Activated CD8-positive, alpha-beta T cell treated with anti-CD3 and anti-CD28 coated beads for 36 hours (primary cell): Measurements from ENCODE around the gene SPO11. TPM values are rescaled to one million over a fixed set of nuclear protein-coding genes. Genes with fewer than 3 reads are reported as not detected.
A peak's percentile ranks its signal among the peaks of the same experiment; 100 is the strongest.
"Not testable (repeated sequence)": the region's sequence is repeated elsewhere in the genome, so short reads cannot be mapped to it uniquely, and the experiment has no call there.

Experiments used
- ATAC-seq: fragments of 200-7000 bp; cut with Tn5 transposase; one replicate; pipeline ENCODE4 v1.10.0; 2021; ENCODE audit warnings: mild to moderate bottlenecking, moderate library complexity
- CTCF ChIA-PET: fragments of 350-600 bp; sonication (Branson Sonifier 250); formaldehyde crosslinking; loops from one replicate; lab custom pipeline; 2021; ENCODE audit warnings: antibody characterized with exemption; lab: Charles Lee
- POLR2A ChIA-PET: fragments of 350-600 bp; sonication (Branson Sonifier 250); formaldehyde crosslinking; loops from one replicate; lab custom pipeline; 2021; ENCODE audit warnings: antibody characterized with exemption; lab: Charles Lee
- DNase-seq: peaks from one replicate; pipeline ENCODE4 v3.0.0-alpha.2; 2020
- H3K27ac Mint-ChIP-seq: one replicate; pipeline ENCODE4 v1.8.0; 2021; ENCODE audit warnings: mild to moderate bottlenecking, mixed read lengths
- H3K27me3 Mint-ChIP-seq: one replicate; pipeline ENCODE4 v1.8.0; 2021; ENCODE audit warnings: mixed read lengths
- H3K36me3 Mint-ChIP-seq: one replicate; pipeline ENCODE4 v1.8.0; 2021; ENCODE audit warnings: low read depth, mixed read lengths
- H3K4me1 Mint-ChIP-seq: one replicate; pipeline ENCODE4 v1.8.0; 2021; ENCODE audit warnings: low read depth, mixed read lengths
- H3K4me3 Mint-ChIP-seq: one replicate; pipeline ENCODE4 v1.8.0; 2021; ENCODE audit warnings: mild to moderate bottlenecking, moderate library complexity, mixed read lengths
- H3K9me3 Mint-ChIP-seq: one replicate; pipeline ENCODE4 v1.8.0; 2021; ENCODE audit warnings: mixed read lengths
- CTCF ChIP-seq: fragments of 200-600 bp; IDR thresholded peaks from one replicate; pipeline ENCODE4 v1.8.0; 2022; ENCODE audit warnings: antibody characterized with exemption, mild to moderate bottlenecking
- intact Hi-C: fragments of 100-400 bp; cut with micrococcal nuclease; formaldehyde crosslinking; loops from one replicate; pipeline ENCODE4 v1.10.0; 2022
- total RNA-seq, 2 experiments: library from RNA; stranded (reverse); gene quantifications; one replicate each; pipeline ENCODE4 v1.2.3, GENCODE V29; 2021

SPO11 gene
- total RNA-seq, 2 experiments from 2014 or later, result not detected

GRCh38 chr20:57335392-57335791, 5.8 kb downstream of the SPO11 start:
- CTCF ChIA-PET, result interaction anchor here (0.6 to 1.8 kb wide), 6 partner anchors 11 to 786 kb away, joined by 3 to 6 read pairs (median 3); no protein-coding TSS in a partner anchor
- no peak overlapping the region for H3K27ac Mint-ChIP-seq
- H3K36me3 Mint-ChIP-seq, result no peaks in the 10 kb centered on the region
- ATAC-seq (no peak), DNase-seq (no peak)
- TF ChIP-seq CTCF, result no peak
- H3K4me1 Mint-ChIP-seq, result no peaks in the 10 kb centered on the region
- POLR2A ChIA-PET, result no interaction called here
- H3K4me3 Mint-ChIP-seq, result no peak overlapping the region
- H3K27me3 Mint-ChIP-seq, result peaks cover 17% of the 10 kb centered on the region
- intact Hi-C loops, result no loop called here
- H3K9me3 Mint-ChIP-seq, result no peaks in the 10 kb centered on the region

- no peaks in the 10 kb centered on the region for H3K36me3 Mint-ChIP-seq
- DNase-seq, result no peak
- H3K27me3 Mint-ChIP-seq, result peaks cover 8% of the 10 kb centered on the region
- no peaks in the 10 kb centered on the region for H3K4me1 Mint-ChIP-seq
- H3K4me3 Mint-ChIP-seq, result no peak overlapping the region
- H3K27ac Mint-ChIP-seq, result no peak overlapping the region
- ATAC-seq, result no peak
- ChIA-PET CTCF (interaction anchor here (0.9 to 1.4 kb wide), 3 partner anchors 9 to 251 kb away, joined by 3 to 4 read pairs (median 4); no protein-coding TSS in a partner anchor), POLR2A (no interaction called here)
- H3K9me3 Mint-ChIP-seq, result no peaks in the 10 kb centered on the region
- TF ChIP-seq CTCF, result no peak
- intact Hi-C loops, result no loop called here
Observed at GRCh38 chr20:57341663-57342062, 12.1 kb downstream of the SPO11 start.

GRCh38 chr20:57342829-57343228, 13.2 kb downstream of the SPO11 start:
- no peak for ATAC-seq
- CTCF ChIA-PET, result interaction anchor here (0.9 to 1.0 kb wide), 3 partner anchors 10 to 253 kb away, joined by 3 to 5 read pairs (median 4); no protein-coding TSS in a partner anchor

GRCh38 chr20:57346477-57346876, 16.9 kb downstream of the SPO11 start:
- DNase-seq (peak; percentile 87), ATAC-seq (peak; percentile 43)
- Mint-ChIP-seq H3K27ac (no peak overlapping the region), H3K9me3 (no peaks in the 10 kb centered on the region), H3K27me3 (peaks cover 3% of the 10 kb centered on the region), H3K4me3 (no peak overlapping the region), H3K36me3 (no peaks in the 10 kb centered on the region), H3K4me1 (peaks cover 4% of the 10 kb centered on the region)
- peak; percentile 83 for TF ChIP-seq CTCF
- intact Hi-C loops, result loop anchor here (2.0 kb wide), 1 partner anchor 256 kb away; no protein-coding TSS in a partner anchor
- POLR2A ChIA-PET, result interaction anchor here (0.9 kb wide), 1 partner anchor 104 kb away, joined by 3 read pairs; no protein-coding TSS in a partner anchor
- CTCF ChIA-PET, result interaction anchor here (0.8 to 5.6 kb wide), 21 partner anchors 9 to 796 kb away, joined by 3 to 42 read pairs (median 4); no protein-coding TSS in a partner anchor

More at GRCh38 chr20:57342829-57343228, 13.2 kb downstream of the SPO11 start:
- no peak for DNase-seq
- H3K27me3 Mint-ChIP-seq, result peaks cover 7% of the 10 kb centered on the region
- no peak for TF ChIP-seq CTCF
- no peaks in the 10 kb centered on the region for H3K36me3 Mint-ChIP-seq
- POLR2A ChIA-PET, result no interaction called here
- H3K4me1 Mint-ChIP-seq, result no peaks in the 10 kb centered on the region
- no peaks in the 10 kb centered on the region for H3K9me3 Mint-ChIP-seq
- no peak overlapping the region for H3K27ac Mint-ChIP-seq
- H3K4me3 Mint-ChIP-seq, result no peak overlapping the region
- intact Hi-C loops, result no loop called here

- ChIA-PET POLR2A (no interaction called here), CTCF (interaction anchor here (1.0 to 5.6 kb wide), 6 partner anchors 12 to 256 kb away, joined by 3 to 42 read pairs (median 4); no protein-coding TSS in a partner anchor)
- peaks cover 2% of the 10 kb centered on the region for H3K27me3 Mint-ChIP-seq
- H3K4me3 Mint-ChIP-seq, result no peak overlapping the region
- ATAC-seq (no peak), DNase-seq (no peak)
- peaks cover 4% of the 10 kb centered on the region for H3K36me3 Mint-ChIP-seq
- no peak for TF ChIP-seq CTCF
- no peak overlapping the region for H3K27ac Mint-ChIP-seq
- intact Hi-C loops, result loop anchor here (2.0 kb wide), 1 partner anchor 257 kb away; no protein-coding TSS in a partner anchor
- H3K9me3 Mint-ChIP-seq, result no peaks in the 10 kb centered on the region
- peaks cover 11% of the 10 kb centered on the region for H3K4me1 Mint-ChIP-seq
Observed at GRCh38 chr20:57347393-57347792, 17.8 kb downstream of the SPO11 start.

GRCh38 chr20:57348200-57348921, 18.8 kb downstream of the SPO11 start:
- CTCF ChIA-PET, result interaction anchor here (1.0 to 5.6 kb wide), 5 partner anchors 14 to 257 kb away, joined by 3 to 42 read pairs (median 7); no protein-coding TSS in a partner anchor
- H3K27ac Mint-ChIP-seq, intact Hi-C loops, H3K4me3 Mint-ChIP-seq, POLR2A ChIA-PET, ATAC-seq, DNase-seq, H3K9me3 Mint-ChIP-seq, H3K27me3 Mint-ChIP-seq: not testable (repeated sequence)
- Mint-ChIP-seq H3K4me1 (peaks cover 21% of the 10 kb centered on the region), H3K36me3 (peaks cover 12% of the 10 kb centered on the region)
